AG08396 (cell line): ENCODE measurements around the gene USP6.
"Not testable (repeated sequence)": the region's sequence is repeated elsewhere in the genome, so short reads cannot be mapped to it uniquely, and the experiment has no call there.

Experiments used
- DNase-seq: peaks from one replicate; pipeline ENCODE4 v3.0.0; 2012; ENCODE audit warnings: low spot score, mixed read lengths

Gene USP6

GRCh38 chr17:5191541-5192417, 75.9 kb downstream of the USP6 start, which contains the start of gene ZNF594:
ZNF594 (minus strand) TSS chr17:5191868; CDS start chr17:5184256, 7,612 bp downstream.
- DNase-seq, result peak; percentile 99

GRCh38 chr17:5194346-5194745, 78.5 kb downstream of the USP6 start:
- no peak for DNase-seq

- DNase-seq, result no peak
Observed at GRCh38 chr17:5198472-5198871, 82.6 kb downstream of the USP6 start.

GRCh38 chr17:5200360-5200759, 84.5 kb downstream of the USP6 start:
- DNase-seq, result no peak

GRCh38 chr17:5201011-5201410, 85.2 kb downstream of the USP6 start:
- DNase-seq, result no peak

- peak; percentile 47 for DNase-seq
Observed at GRCh38 chr17:5203178-5203907, 87.5 kb downstream of the USP6 start.

- DNase-seq, result peak; percentile 37
Observed at GRCh38 chr17:5203908-5204294, 88.1 kb downstream of the USP6 start.

GRCh38 chr17:5209396-5209795, 93.6 kb downstream of the USP6 start:
- DNase-seq, result peak; percentile 29

GRCh38 chr17:5210091-5210490, 94.3 kb downstream of the USP6 start:
- DNase-seq, result no peak

- no peak for DNase-seq
Observed at GRCh38 chr17:5210614-5211252, 94.9 kb downstream of the USP6 start.

- DNase-seq, result no peak
Observed at GRCh38 chr17:5211458-5211857, 95.6 kb downstream of the USP6 start.

- not testable (repeated sequence) for DNase-seq
Observed at GRCh38 chr17:5217562-5217961, 101.7 kb downstream of the USP6 start.

GRCh38 chr17:5219536-5219935, 103.7 kb downstream of the USP6 start:
- DNase-seq, result no peak

GRCh38 chr17:5220074-5220473, 104.2 kb downstream of the USP6 start:
- no peak for DNase-seq

GRCh38 chr17:5221912-5222311, 106.1 kb downstream of the USP6 start:
- not testable (repeated sequence) for DNase-seq
